ENCODE data around the gene S100A6. TPM values are rescaled to one million over a fixed set of nuclear protein-coding genes. Genes with fewer than 3 reads are reported as not detected.

The S100A6 gene
- polyA plus RNA-seq, 3 donors: 125 to 3,055 (median 1,599) TPM

DNA sequence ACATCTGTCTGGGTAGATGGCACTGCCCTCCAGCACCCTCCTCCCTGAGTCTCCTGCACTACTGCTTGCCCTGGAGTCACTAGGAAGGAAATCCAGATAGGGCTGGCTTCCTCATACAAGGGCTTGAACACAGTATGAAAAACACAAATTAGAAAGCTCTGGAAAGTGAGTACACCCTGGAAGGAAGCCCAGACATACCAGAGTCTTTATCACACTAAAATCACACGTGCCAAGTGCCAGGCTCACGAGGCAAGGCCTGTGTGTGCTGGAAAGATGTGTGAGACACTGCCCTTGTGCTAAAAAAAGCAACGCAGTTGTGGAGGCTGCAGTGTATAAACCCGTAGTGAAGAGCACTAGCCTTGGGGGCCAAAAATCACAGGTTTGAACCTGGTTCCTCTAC is 47.1 kb downstream of the S100A6 start:
- 19 to 40% (median 37%) methylated on average over 4 of the region's 4 CpGs for WGBS, 3 donors

DNA sequence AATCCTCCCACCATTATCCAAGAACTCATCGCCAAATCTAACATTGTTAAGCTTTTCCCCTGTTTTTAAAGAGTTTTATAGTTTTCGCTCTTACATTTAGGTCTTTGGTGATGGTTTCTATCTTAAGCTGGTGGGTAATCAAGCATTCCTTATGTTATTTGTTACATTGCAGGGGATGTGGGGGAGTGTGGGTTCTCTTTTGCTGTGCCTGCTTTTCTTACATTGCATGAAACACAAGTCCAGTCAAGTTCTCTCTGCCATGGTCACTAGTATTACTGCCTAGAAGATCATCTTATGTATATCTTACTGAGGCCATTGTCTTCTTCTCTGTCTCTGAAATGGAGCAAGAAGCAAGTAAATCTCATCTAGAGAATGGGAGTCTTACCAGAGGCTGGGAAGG is 48.1 kb downstream of the S100A6 start:
- no peak overlapping the region for H3K27ac ChIP-seq (ENCODE audit: low read depth, low read length)
- WGBS, 3 donors: 96 to 100% (median 98%) methylated on average over 2 of the region's 2 CpGs

More for the DNA sequence above, 47.1 kb downstream of the S100A6 start:
- H3K27ac ChIP-seq (ENCODE audit: low read depth, low read length): no peak overlapping the region

DNA sequence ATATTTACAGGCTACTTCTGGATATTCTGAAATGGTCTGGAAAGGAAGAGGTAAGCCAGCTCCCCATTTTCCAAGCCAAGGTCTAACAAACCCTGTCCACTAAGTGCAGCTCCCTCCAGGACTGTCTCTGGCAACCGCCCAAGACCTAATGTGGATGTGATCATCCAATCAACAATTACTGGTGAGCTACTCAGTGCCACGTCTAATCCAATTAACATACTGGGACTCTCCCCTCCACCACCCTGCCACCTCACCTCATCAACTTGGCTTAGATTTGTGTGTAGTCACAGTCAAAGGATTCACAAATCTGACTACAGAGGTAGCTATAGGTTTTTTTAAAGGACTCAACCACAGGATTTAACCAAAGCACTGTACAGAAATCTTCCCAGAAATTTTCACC is 49.9 kb downstream of the S100A6 start:
- H3K27ac ChIP-seq (ENCODE audit: low read depth, low read length): no peak overlapping the region
- 56 to 67% (median 60%) methylated on average over 2 of the region's 2 CpGs for WGBS, 3 donors

Other genes starting within 250 kb of the S100A6 start
- gene PGLYRP3, start 223.0 kb downstream of the S100A6 start, polyA plus RNA-seq: not detected
- not detected for gene PGLYRP4, start 187.2 kb downstream of the S100A6 start, polyA plus RNA-seq
- gene S100A9, start 178.1 kb downstream of the S100A6 start, polyA plus RNA-seq: 1,000 to 10,000 TPM in 2 of 3 donors, 100 to 1,000 TPM in 1; 139 to 5,641 (median 2,681) TPM
- gene S100A12, start 160.4 kb downstream of the S100A6 start, polyA plus RNA-seq: 100 to 1,000 TPM in 2 of 3 donors, 1 to 10 TPM in 1; 6.1 to 551 (median 150) TPM
- gene S100A8, start 144.9 kb downstream of the S100A6 start, polyA plus RNA-seq: 1,000 to 10,000 TPM in 2 of 3 donors, 10 to 100 TPM in 1; 51.8 to 2,570 (median 1,218) TPM
- gene S100A7A, start 119.5 kb downstream of the S100A6 start, polyA plus RNA-seq: not detected
- under 1 TPM in 1 of 3 donors, not detected in 2; 0.76 TPM for gene S100A7, start 75.3 kb downstream of the S100A6 start, polyA plus RNA-seq
- under 1 TPM in 1 of 3 donors, not detected in 2; 0.90 TPM for gene S100A5, start 4.9 kb upstream of the S100A6 start, polyA plus RNA-seq
- gene S100A4, start 9.8 kb upstream of the S100A6 start, polyA plus RNA-seq: 1,000 to 10,000 TPM in 1 of 3 donors, 100 to 1,000 TPM in 1, 10 to 100 TPM in 1; 46.0 to 3,087 (median 447) TPM
- gene S100A3, start 13.3 kb upstream of the S100A6 start, polyA plus RNA-seq: 1 to 10 TPM in 2 of 3 donors, under 1 TPM in 1; 0.37 to 7.2 (median 7.0) TPM
- 1 to 10 TPM in 2 of 3 donors, under 1 TPM in 1; 0.52 to 4.4 (median 2.1) TPM for gene S100A2, start 29.9 kb upstream of the S100A6 start, polyA plus RNA-seq
- 100 to 1,000 TPM in 2 of 3 donors, 10 to 100 TPM in 1; 30.9 to 175 (median 160) TPM for gene S100A16, start 77.1 kb upstream of the S100A6 start, polyA plus RNA-seq
- gene S100A14, start 80.3 kb upstream of the S100A6 start, polyA plus RNA-seq: 10 to 100 TPM in 1 of 3 donors, 1 to 10 TPM in 2; 1.6 to 12.9 (median 9.7) TPM
- 100 to 1,000 TPM in 2 of 3 donors, 10 to 100 TPM in 1; 51.7 to 532 (median 205) TPM for gene S100A13, start 91.5 kb upstream of the S100A6 start, polyA plus RNA-seq
- 100 to 1,000 TPM in 1 of 3 donors, 10 to 100 TPM in 1, 1 to 10 TPM in 1; 6.7 to 100 (median 31.7) TPM for gene S100A1, start 92.4 kb upstream of the S100A6 start, polyA plus RNA-seq
- 10 to 100 TPM; 35.6 to 43.7 (median 40.3) TPM for gene CHTOP, start 98.1 kb upstream of the S100A6 start, polyA plus RNA-seq
- gene SNAPIN, start 122.7 kb upstream of the S100A6 start, polyA plus RNA-seq: 10 to 100 TPM; 15.2 to 52.2 (median 49.1) TPM
- 100 to 1,000 TPM in 1 of 3 donors, 10 to 100 TPM in 2; 56.3 to 111 (median 89.5) TPM for gene ILF2, start 135.0 kb upstream of the S100A6 start, polyA plus RNA-seq
- 100 to 1,000 TPM in 1 of 3 donors, 10 to 100 TPM in 2; 14.9 to 176 (median 81.7) TPM for gene NPR1, start 142.7 kb upstream of the S100A6 start, polyA plus RNA-seq
- gene INTS3, start 192.1 kb upstream of the S100A6 start, polyA plus RNA-seq: 10 to 100 TPM; 17.8 to 31.3 (median 28.0) TPM
- gene SLC27A3, start 239.4 kb upstream of the S100A6 start, polyA plus RNA-seq: 100 to 1,000 TPM in 1 of 3 donors, 10 to 100 TPM in 2; 22.2 to 111 (median 83.7) TPM

Measured in adipose tissue (tissue), 3 donors.